C4-2B (cell line): Measurements from ENCODE around the gene SLC46A2.

Experiments
- ZFX ChIP-seq: fragments of 450-650 bp; IDR thresholded peaks from 2 replicates; pipeline ENCODE4 v1.6.1; 2017
- TF ChIP-seq, protein P1 (sequence below): fragments of 450-650 bp; conservative IDR thresholded peaks from 2 replicates; pipeline ENCODE4 v1.5.1; 2017; ENCODE audit warnings: mild to moderate bottlenecking

DNA sequence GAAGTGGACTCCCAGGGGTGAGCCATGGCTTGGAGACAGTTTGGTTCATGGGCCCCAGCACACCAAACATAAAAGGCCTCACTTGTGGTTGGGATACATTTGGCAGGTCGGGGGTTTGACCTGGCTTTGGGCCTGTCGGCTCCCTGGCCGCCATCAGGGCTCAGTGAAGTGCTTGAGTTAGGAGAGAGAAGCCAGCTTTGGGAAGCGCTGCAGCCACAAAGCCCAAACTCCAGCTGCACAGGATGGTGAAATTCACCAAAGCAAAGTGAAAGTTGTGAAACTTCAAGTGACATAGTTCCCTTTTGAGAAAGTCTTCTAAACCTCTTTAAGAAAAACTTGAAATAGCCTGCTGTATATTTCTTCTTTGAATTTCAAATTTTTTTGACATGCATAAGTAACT, 27.5 kb downstream of the SLC46A2 start:
- TF ChIP-seq, protein P1, sequence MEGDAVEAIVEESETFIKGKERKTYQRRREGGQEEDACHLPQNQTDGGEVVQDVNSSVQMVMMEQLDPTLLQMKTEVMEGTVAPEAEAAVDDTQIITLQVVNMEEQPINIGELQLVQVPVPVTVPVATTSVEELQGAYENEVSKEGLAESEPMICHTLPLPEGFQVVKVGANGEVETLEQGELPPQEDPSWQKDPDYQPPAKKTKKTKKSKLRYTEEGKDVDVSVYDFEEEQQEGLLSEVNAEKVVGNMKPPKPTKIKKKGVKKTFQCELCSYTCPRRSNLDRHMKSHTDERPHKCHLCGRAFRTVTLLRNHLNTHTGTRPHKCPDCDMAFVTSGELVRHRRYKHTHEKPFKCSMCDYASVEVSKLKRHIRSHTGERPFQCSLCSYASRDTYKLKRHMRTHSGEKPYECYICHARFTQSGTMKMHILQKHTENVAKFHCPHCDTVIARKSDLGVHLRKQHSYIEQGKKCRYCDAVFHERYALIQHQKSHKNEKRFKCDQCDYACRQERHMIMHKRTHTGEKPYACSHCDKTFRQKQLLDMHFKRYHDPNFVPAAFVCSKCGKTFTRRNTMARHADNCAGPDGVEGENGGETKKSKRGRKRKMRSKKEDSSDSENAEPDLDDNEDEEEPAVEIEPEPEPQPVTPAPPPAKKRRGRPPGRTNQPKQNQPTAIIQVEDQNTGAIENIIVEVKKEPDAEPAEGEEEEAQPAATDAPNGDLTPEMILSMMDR: no peak
- no peak for TF ChIP-seq ZFX
